NCI-H2081 treated with DMSO at 0.1 percent for 48 hours (cell line): Measurements from ENCODE around the gene MRPL42.
A peak's percentile ranks its signal among the peaks of the same experiment; 100 is the strongest.
"Not testable (repeated sequence)": the region's sequence is repeated elsewhere in the genome, so short reads cannot be mapped to it uniquely, and the experiment has no call there.

ENCODE experiments used
- DNase-seq: peaks from one replicate; lab custom pipeline; 2025; lab: John Stamatoyannopoulos, UW

The MRPL42 gene

DNA sequence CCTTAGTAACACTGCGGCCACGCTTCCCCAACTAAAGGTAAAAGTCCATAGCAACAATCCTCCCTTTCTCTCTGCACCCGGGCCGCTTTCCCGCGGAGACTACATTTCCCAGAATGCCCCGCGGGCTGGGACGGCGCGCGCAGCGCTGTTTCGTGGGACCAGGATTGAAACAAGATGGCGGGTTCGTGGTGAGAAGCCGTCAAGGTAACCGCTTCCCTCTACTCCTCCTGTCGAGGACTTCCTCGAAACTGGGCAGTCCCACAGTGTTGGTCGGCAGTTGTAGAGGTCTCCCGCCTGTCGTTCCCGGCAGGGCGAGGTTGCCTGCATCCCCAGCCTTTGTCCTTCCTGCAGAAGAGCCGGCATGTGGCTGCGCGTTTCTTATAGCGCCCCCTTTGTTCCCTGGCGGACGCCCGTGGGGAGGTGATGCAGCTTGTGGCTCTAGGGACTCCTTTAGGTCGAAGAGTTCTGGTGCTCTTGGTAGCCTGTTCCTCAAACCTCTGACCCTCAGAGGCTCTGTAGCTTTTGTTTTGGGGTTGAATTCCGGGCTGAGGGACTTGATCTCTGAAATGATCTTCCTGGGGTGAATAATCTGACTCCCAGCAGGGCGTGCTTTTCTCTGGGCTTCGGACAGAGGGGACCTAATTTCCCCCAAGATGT is at the start of gene MRPL42:
Gene MRPL42 (plus strand): TSS at position 164 of the 657 bp plus-strand sequence. CDS start 1,772 bp downstream, outside the sequence.
- peak; percentile 77 for DNase-seq

DNA sequence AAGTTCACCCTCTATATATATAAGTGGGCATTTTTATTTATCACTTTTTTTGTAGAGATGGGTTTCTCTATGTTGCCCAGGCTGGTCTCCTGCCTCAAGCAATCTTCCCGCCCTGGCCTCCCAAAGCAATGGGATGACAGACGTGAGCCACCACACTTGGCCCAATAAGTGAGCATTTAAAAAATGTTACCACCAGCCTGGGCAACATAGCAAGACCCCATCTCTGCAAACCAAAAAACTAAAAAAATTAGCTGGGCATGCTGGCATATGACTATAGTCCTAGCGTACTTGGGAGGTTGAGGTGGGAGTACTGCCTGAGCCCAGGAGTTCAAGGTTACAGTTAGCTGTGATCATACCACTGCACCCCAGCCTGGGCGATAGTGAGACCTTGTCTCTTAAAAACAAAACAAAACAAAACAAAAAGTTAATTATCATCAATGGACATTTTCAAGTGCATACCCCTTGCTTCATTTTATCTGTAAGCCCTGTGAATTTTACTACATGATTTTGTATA is 49.3 kb upstream of the MRPL42 start:
- no peak for DNase-seq

DNA sequence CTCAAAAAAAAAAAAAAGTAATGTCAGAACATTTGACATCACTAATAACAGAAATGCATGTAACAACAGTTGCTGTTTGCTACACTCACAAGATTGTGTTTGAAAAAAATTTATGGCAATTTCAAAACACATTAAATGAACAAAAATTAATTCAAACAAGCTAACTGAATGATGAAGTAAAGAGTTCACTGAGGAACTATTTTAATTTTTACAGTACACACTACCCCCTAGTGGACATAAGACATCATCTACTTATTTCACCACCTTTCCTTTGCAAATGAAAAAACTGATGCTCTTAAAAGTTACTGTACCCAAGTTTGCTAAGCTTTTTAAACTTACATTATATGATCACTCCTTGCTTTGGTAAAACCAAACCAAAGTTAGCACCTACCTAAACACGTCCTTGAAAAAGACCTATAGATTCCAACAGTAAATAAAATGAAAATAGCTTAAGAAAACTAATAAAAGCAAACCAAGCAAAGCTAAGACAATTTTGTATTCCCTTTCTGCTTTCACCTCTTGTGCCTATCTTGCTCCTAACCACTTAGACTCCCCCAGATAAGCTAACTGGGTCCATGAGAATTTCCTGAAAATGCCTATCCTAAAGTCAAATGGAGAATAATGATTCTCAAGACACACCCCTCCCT is 47.8 kb upstream of the MRPL42 start:
- DNase-seq, result no peak

DNA sequence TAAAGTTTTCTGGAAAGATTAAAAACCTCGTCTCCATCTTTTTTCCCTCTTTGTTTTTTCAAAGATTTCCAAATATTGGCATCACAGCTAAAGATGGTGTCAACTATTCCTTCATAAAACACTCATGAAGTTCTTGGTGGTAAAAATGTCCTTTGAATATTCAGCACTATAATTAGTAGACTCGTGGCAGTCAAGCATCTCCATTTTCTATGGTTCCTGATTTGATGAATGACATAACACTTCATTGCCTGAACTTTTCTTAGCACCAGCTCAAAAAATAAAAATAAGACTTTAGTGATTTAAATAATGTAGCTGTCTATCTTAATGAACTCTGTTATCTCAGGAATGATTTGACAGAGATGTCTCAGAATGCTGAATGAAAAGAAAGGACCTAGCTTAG is 45.3 kb upstream of the MRPL42 start:
- DNase-seq, result no peak

DNA sequence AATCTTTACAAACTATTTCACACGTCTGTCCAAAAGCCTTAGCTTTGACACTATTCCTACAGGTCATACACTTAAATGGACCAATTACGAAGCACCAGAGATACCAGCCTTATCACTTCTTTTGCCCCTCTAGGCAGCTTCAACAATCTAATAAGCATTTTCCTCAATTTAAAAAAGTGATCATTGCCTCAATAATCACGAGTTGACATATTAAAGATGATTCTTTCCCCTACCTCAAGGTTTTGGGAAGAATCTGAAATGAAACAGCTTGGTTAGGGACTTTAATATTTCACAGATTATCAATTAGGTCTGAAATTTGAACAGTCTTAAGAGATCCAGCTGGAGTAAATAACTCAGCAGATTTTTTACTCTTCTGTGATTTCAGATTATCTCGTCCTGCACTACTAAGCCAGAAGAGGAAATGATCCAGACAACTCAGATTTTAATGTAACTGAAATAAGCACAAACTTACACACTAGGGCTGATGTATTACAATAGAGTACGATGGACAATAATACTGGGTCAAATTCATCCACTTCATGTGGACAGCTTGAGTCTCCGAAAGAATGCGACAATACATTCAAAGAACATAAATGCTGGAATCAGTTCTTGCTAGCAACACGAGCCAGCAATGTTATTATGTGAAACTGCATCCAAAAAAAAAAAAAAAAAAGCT is 41.4 kb upstream of the MRPL42 start:
- DNase-seq, result no peak

DNA sequence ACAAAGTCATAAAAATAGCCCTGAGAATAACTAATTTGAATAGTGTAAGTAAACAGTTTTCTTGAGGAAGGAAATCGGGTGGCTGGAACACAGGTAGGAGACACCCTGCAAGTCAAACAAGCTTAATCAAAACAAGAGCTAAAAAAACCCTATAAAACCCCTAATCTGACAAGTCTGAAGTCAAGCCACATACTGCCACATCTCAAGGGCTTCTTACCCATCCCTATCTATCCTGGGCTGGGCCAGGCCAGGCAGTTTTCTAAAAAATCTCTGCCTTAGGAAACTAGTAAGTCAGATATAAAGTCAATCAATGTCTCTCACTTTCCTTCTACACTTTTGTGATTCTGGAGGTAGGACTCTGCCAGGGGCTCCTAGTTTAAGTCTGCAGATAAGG is 40.9 kb upstream of the MRPL42 start:
- DNase-seq, result no peak

DNA sequence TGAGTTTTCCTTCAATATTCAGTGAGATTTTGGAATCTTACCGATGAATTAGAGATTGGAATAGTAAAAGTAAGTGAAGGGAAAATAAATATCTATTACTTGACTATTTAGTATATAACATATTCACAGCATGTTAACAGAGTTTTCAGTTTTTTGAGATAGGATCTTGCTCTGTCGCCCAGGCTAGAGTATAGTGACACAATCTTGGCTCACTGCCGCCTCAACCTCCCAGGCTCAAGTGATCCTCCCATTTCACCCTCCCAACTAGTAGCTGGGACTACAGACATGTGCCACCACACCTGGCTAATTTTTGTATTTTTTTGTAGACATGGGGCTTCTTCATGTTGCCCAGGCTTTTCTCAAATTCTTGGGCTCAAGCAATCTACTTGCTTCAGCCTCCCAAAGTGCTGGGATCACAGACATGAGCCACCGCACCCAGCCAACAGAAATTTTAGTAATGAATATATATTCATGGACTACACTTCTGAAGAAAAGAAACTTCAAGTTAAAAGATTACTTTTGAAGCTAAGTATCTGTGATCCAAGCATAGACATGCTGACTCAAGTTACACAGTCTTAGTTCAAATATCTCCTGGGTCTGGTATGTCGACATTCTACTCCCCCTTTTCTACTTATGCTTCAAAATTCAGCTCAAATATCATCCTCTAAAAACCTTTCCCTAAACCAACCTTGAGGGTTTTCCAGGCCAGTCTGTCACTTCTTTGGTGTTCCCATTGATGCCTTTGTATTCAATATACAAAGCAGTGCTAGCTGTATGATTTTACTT is 39.3 kb upstream of the MRPL42 start:
- DNase-seq, result no peak

DNA sequence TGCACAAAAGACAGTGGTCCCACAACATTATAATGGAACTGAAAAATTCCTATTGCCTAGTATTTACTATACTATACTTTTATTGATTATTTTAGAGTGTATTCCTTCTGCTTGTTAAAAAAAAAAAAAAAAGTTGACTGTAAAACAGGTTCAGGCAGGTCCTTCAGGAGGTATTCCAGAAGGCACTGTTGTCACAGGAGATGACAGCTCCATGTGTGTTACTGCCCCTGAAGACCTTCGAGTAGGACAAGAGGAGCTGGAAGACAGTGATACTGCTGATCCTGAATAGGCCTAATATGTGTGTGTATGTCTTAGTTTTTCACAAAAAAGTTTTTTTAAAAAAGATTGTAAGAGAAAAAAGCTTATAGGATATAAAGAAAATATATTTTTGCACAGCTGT is 37.9 kb upstream of the MRPL42 start:
- DNase-seq, result no peak

DNA sequence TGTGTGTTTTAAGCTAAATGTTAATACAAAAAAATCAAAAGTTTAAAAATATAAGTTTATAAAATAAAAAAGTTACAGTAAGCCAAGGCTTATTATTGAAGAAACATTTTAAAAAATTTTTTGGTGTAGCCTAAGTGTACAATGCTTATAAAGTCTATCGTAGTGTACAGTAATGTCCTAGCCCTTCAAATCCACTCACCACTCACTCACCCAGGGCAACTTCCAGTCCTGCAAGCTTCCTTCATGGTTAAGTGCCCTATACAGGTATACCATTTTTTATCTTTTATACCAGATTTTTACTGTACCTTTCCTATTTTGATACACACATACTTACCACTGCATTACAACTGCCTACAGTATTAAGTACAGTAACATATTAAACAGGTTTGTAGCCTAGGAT is 37.5 kb upstream of the MRPL42 start:
- DNase-seq, result no peak

DNA sequence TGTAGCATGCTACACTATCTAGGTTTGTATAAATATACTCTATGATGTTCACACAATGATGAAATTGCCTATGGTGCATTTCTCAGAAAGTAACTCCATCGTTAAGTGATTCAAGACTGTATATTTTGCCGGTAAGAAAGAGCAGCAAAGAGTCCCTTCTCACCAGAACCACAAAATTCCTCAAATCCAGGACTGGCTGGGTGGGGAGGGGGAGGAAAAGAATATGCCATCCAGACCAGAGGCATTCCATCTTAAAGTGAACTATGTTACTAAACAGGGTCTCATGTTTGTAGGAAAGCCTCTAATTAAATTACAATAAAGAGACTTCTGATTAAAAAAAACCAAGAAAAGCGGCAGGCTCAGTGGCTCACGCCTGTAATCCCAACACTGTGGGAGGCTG is 37.0 kb upstream of the MRPL42 start:
- DNase-seq, result no peak

DNA sequence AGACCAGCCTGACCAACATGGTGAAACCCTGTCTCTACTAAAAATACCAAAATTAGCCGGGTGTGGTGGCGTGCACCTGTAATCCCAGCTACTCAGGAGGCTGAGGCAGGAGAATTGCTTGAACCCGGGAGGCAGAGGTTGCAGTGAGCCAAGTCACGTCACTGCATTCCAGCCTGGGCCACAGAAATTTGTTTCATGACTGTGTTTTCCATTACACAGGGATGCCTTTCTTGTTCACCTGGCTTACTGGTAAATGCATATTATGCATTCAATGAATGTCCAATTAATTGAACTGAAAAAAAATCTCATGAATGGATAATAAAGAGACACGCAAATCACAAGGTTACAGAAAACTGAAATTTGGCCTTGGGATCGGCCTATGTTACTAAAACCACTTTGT is 35.3 kb upstream of the MRPL42 start:
- not testable (repeated sequence) for DNase-seq

DNA sequence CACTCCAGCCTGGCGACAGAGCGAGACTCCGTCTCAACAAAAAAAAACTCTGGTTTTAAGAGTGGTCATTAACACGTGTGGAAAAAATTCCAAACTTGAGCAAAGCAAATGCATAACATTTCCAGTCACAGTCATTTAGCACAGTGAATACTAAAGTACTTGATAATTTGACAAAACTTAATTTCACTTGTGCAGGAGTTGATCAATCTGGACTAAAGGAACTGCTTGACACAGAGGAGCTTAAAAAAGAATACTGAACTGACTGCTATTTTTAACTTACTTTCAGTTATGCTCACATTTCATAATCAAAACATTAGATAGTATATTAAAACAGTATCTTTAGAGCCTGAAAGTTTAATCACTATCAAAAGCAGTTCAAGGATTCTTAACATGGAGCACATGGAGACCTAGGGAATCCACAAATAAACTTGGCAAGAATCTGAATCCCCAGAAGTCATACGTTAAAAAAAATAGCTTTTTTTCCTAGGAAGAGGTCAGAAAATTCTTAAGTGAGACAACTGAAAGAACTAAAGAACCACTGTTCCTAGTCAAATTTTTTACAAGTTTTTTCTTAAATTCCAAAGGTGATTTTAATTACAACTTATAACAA is 33.0 kb upstream of the MRPL42 start:
- no peak for DNase-seq

DNA sequence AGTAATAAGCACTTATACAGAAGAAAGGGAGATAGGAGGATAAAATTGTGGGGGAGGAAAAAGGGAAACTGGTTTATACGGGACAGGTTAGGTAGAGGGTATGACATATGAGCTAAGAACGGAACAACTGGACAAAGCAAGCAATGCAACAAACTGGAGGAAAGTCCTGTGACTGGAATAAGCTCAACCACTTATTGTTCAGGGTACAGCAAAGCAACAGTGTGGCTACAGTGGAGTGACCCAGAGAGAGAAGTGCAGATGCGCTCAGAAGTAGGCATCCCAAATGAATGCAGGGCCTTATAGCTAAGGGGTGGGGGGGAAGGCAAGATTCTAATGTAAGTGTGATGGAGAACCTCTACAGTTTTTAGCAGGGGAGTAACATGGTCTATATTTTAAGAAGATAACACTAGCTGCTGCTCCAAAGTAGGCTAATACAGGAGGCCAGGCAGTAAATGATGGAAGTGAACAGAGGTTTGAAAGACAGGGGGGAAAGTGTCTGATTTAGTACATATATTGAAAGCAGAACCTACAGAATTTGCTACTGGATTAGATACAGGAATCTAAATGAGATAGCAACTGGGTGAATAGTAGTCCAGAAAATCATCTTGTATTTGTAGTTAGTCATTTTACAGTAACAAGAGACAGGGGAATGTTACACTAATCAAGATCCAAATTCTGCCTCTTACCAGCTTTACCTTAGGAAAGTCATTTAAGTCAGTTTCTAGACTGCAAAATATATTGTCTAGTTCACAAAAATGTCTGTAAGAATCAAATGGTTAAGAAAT is 28.9 kb upstream of the MRPL42 start:
- DNase-seq, result no peak

DNA sequence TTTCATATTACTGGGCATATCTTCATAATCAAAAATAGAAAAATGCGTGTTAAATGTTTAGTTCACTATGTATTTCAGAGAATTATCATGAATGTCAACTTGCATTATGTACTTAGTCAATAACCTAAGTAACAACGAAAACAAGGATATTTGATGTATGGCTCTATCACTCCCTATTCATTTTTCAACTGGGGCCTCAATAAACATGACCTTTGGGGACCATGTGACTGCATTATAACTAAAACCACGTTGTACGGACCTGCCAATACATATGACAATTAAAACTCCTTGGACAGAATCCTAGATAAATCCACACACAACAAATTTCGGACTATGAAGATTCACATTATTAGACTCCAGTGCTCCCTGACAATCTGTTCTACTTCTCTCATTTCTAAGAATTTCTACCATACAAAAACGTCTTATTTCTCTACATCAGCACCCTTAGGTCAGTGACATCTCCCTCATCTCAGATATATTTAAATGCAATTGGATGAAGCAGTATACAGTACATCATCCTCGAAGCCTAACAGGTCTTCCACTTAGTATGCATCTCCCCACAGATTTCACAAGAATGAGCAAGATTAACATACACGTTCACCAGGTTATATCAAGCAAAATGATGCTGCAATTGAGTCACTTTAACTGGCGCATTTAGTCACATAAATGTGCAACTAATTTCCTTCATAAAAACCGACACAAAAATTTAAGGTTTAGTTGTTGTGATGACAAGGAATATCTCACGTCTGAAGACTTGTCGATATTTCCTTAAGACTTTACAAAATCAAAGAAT is 27.1 kb upstream of the MRPL42 start:
- no peak for DNase-seq

DNA sequence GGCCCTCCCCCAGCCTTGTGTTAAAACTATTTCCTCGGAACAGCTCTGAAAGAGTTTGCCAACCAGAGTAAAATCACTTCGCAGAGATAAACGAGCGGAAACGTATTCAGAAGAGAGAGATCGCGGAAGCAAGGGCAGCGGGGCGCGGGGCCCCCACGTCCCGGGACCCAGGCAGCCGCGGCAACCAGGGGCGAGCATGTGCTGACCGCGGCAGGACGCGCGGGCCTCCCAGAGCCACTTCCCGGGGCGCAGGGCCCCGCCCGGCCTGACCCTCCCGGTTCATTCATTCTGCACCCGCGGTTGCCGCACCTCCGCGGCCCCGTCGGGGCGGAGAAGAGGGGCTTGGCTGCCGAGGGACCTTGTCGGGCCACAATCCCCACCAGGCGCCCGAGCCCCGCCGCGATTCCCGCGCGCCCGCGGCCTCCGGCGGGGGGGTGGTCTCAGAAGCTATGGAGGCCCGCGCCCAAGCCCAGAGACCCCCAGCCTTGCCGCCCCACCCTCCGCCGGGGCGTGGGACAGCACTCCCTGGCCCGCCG is 26.2 kb upstream of the MRPL42 start:
- DNase-seq, result no peak

DNA sequence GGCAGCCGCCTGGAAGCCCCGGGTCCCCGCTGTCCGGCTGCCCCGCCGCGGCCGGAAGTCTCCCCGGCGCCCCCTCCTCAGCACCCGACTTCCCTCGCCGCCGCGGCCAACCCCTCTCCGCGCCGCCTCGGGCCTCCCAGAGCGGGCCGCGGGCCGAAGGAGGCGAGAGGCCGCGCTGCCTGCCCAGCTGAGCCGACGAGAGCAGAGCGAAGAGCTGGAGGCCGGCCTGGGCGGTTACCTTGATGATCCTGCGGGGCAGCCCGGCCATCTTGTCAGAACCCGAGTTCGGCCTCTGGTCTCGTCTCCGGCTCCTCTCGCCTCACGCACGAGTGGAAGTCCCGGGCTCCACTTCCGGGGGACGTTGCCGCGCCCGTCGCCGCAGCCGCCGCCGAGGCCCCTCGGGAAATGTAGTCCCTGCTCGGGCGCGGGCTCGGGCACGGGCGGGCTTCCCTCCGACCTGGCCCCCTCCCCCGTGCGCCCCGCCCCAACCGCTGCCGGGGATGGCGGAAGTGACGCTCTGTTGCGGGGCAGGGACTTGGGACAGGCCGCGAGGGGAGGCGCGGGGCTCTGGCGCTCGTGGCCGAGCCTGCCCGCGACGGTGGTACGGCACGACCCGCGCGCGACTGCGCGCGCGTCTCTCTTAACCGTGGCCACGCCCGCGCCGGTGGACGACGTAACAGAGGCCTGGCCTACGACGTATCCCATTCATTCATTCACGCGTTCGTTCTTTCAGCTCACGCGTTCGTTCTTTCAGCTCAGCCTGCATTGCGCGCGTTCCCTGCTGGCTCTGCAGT is 25.5 kb upstream of the MRPL42 start, which contains the start of gene UBE2N:
Gene UBE2N (minus strand): TSS at position 331 of the 794 bp plus-strand sequence. CDS start 63 bp downstream, at position 268.
- DNase-seq, result peak; percentile 77

DNA sequence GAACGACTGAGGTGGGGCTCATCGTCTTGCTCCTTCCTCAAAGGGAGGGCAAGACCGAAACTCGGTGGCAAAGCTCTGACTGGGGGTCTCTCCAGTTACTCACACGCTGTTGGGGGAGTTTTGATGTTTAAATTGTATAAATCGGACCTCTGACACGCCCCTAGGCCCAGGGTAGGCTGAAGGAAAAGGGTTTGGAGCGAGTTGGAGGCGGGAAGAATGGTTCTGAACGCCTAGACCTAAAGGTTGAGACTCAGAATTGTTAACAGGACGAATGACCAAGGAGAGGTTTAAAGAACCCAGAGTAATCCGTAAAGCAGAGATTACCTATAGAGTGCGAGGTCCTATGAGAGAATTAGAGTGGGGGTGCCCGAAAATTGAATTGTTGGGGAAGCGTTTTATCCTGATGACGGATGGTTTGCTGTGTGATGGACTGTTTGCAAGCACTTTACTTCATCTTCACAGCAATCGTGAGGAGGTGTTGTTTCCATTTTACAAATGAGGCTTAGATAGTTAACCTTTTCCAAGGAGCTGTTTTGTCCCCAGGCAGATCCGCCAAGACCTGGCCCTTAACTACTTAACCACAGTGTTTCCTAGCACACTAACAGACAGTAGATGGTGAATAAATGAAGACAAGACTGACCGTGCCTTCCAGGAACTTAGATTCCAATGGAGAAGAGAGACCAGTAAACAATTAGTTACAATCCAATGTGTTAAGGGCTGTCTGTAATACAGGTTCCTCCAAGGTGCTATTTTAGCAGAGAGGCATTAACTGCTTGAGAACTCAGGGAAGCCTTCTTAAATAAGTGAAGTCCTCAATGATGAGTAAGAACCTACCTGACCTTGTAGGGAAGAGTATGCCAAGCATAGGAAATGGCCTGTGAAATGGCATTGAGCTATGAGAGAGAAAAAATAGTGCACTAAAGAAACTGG is 24.6 kb upstream of the MRPL42 start:
- DNase-seq, result no peak

DNA sequence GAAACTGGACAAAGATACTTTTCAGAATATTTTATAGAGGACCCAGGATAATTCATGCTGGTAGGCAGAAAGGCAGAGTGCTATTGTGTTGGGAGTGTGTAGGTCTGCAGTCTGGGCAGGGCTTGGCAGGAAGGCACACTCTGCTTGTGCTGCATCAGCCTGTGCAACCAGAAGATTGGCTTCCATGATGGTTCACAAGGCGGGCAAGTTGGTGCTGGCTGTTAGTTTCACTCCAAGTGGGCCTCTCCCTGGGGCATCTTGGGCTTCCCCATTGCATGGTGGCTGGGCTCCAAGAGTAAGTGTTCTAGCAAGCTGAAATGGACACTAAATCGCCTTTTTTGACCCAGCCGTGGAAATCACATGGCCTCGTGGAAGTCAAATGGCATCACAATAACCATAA is 23.7 kb upstream of the MRPL42 start:
- DNase-seq, result no peak
